22Rv1 (cell line): ENCODE data around the gene EPHA8.

Experiments
- H3K27ac ChIP-seq: fragments of 450-650 bp; 2 replicates; pipeline ENCODE4 v1.5.1; 2017
- ZFX ChIP-seq: fragments of 450-650 bp; IDR thresholded peaks from 2 replicates; pipeline ENCODE4 v1.6.1; 2017; ENCODE audit warnings: antibody characterized with exemption, borderline replicate concordance
- TF ChIP-seq, protein P1 (sequence below): fragments of 450-650 bp; IDR thresholded peaks from 2 replicates; pipeline ENCODE4 v1.5.1; 2017; ENCODE audit warnings: mild to moderate bottlenecking

Gene EPHA8

GRCh38 chr1:22566161-22566560 is 2.9 kb downstream of the EPHA8 start:
- TF ChIP-seq, protein P1, sequence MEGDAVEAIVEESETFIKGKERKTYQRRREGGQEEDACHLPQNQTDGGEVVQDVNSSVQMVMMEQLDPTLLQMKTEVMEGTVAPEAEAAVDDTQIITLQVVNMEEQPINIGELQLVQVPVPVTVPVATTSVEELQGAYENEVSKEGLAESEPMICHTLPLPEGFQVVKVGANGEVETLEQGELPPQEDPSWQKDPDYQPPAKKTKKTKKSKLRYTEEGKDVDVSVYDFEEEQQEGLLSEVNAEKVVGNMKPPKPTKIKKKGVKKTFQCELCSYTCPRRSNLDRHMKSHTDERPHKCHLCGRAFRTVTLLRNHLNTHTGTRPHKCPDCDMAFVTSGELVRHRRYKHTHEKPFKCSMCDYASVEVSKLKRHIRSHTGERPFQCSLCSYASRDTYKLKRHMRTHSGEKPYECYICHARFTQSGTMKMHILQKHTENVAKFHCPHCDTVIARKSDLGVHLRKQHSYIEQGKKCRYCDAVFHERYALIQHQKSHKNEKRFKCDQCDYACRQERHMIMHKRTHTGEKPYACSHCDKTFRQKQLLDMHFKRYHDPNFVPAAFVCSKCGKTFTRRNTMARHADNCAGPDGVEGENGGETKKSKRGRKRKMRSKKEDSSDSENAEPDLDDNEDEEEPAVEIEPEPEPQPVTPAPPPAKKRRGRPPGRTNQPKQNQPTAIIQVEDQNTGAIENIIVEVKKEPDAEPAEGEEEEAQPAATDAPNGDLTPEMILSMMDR: no peak

DNA sequence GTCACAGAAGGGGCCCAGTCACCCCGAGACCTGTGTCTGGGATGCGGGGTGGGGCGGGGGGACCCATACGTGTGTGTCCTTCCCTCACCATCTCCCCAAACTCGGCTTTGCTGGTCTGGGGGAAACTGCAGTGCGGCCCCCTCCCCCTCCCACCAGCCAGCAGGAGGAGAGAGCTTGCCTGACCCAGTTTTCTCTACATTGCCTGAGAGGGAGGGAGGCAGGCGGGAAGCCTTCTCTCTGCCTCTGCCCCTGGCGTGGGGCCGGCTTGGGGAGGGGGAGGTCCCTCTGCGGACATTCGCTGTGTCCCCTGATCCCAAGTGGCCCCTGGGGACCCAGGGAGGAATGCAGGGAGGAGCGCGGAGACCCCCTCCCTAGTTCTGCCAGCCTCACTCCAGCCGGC is 3.9 kb downstream of the EPHA8 start:
- H3K27ac ChIP-seq: no peak overlapping the region
- TF ChIP-seq ZFX: no peak
- TF ChIP-seq, protein P1: no peak

More at GRCh38 chr1:22566161-22566560, 2.9 kb downstream of the EPHA8 start:
- H3K27ac ChIP-seq: no peak overlapping the region

GRCh38 chr1:22567994-22568393 is 4.7 kb downstream of the EPHA8 start:
- TF ChIP-seq ZFX: no peak
- TF ChIP-seq, protein P1: no peak
- H3K27ac ChIP-seq: no peak overlapping the region

GRCh38 chr1:22569269-22569668 is 6.0 kb downstream of the EPHA8 start:
- H3K27ac ChIP-seq: no peak overlapping the region
- TF ChIP-seq ZFX: no peak
- TF ChIP-seq, protein P1: no peak

DNA sequence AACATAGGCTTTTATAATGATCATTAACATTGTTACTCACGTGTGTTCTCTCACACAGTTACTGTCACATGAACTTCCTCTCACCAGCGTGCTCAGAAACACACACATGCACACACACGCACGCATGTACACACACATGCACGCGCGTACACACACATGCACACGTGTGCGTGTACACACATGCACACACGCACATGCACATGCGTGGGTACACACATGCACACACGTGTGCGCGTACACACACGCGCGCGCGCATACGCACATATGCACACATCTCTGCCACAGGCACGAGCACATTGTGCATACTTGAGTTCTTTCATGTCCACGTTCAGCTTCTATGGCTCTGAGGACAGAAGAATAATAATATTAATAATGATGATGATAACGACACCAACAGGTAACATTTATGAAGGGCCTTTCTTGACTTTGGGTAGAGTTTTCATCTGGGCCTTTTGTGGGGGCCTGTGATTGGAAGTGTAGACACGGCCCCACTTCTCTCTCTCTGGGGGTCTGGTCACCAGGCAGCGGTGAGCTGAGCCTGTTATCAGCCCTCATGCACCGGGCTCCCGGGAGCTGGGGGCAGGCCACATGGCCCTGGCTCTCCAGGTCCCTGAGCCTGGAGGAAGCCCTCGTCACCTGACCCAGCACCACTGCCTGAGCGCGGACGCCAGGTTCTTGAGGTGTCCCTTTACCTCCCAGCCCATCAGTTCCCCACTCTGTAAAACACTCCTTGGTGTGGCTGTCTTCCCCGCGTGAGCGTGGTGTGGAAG is 7.0 kb downstream of the EPHA8 start:
- no peak for TF ChIP-seq ZFX
- TF ChIP-seq, protein P1: no peak
- H3K27ac ChIP-seq: no peak overlapping the region

DNA sequence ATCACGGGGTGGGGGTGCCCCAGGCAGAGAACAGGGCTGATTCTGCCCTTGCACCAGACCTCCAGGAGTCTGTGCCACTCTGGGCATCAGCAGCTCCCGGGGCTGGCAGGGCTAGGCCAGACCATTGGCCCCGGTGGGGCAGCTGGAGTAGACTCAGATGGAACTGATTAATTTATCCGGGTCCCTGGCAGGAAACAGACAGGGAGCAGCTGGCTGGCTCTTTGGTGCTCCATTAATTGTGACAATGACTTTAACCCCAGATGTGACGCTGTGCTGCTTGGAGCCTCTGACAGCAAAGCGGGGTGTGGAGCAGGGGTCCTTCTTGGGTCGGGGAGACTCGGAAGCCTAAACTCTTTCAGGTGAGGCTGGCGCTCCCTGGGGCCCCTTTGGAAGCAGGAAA is 9.5 kb downstream of the EPHA8 start:
- H3K27ac ChIP-seq: no peak overlapping the region

DNA sequence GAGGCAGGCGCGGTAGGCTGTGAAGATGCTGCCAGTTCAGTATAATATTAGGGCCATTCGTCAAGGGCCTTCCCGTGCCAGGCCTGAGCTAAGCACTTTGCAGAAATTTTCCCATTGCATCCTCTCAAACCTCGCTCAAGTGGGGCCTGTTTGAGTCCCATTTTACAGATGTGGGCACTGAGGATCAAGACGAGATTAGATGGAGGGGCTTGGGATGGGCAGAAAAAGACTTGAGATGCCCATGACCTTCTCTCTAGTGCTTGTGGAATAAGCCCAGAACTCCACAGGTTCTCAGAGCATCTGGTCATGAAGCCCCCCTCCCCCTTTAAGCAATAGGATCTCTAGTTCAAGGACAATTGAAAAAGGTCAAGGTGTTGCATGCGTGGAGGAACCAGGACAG is 9.9 kb downstream of the EPHA8 start:
- TF ChIP-seq, protein P1: no peak
- TF ChIP-seq ZFX: no peak

More for the DNA sequence above, 9.5 kb downstream of the EPHA8 start:
- TF ChIP-seq, protein P1: no peak
- TF ChIP-seq ZFX: no peak

More for the DNA sequence above, 9.9 kb downstream of the EPHA8 start:
- H3K27ac ChIP-seq: no peak overlapping the region
